A673 (cell line): ENCODE results near the gene SLC22A5.

Experiments
- EZH2 ChIP-seq: fragments of 200-600 bp; sonication (generic); IDR thresholded peaks from 2 replicates; pipeline ENCODE4 v1.6.1; 2017; ENCODE audit warnings: borderline replicate concordance, low read depth, mild to moderate bottlenecking, mixed read lengths, antibody characterized with exemption, low read length; ENCODE audit not compliant: poor library complexity, severe bottlenecking
- TF ChIP-seq, protein P1 (sequence below): fragments of 300-800, 200-600 bp; sonication (generic); conservative IDR thresholded peaks from 2 replicates; pipeline ENCODE4 v1.5.1; 2017; ENCODE audit warnings: low read depth, mild to moderate bottlenecking, antibody characterized with exemption, low read length, moderate library complexity, mixed read lengths

DNA sequence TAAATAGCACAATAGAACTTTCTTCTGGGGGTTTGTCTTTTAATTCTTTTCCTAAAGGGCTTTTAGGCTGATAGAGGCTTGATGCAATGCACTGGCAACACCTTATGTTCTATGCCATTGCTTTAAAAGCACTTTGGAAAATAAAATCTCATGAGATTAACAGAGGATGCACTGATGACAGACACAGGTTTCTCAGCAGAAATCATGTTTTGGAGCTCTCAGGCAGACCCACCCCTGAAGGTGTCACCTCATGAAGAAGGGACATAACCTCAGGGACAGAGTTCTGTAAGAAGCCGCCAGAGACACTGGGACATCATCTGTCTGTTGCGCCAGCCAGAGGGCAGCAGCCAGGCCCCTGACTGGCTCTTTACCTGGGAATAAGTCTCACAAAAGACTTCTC, 27.7 kb downstream of the SLC22A5 start:
- TF ChIP-seq, protein P1, sequence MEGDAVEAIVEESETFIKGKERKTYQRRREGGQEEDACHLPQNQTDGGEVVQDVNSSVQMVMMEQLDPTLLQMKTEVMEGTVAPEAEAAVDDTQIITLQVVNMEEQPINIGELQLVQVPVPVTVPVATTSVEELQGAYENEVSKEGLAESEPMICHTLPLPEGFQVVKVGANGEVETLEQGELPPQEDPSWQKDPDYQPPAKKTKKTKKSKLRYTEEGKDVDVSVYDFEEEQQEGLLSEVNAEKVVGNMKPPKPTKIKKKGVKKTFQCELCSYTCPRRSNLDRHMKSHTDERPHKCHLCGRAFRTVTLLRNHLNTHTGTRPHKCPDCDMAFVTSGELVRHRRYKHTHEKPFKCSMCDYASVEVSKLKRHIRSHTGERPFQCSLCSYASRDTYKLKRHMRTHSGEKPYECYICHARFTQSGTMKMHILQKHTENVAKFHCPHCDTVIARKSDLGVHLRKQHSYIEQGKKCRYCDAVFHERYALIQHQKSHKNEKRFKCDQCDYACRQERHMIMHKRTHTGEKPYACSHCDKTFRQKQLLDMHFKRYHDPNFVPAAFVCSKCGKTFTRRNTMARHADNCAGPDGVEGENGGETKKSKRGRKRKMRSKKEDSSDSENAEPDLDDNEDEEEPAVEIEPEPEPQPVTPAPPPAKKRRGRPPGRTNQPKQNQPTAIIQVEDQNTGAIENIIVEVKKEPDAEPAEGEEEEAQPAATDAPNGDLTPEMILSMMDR: no peak
- TF ChIP-seq EZH2: no peak
